ENCODE measurements around the gene RHOF.

DNA sequence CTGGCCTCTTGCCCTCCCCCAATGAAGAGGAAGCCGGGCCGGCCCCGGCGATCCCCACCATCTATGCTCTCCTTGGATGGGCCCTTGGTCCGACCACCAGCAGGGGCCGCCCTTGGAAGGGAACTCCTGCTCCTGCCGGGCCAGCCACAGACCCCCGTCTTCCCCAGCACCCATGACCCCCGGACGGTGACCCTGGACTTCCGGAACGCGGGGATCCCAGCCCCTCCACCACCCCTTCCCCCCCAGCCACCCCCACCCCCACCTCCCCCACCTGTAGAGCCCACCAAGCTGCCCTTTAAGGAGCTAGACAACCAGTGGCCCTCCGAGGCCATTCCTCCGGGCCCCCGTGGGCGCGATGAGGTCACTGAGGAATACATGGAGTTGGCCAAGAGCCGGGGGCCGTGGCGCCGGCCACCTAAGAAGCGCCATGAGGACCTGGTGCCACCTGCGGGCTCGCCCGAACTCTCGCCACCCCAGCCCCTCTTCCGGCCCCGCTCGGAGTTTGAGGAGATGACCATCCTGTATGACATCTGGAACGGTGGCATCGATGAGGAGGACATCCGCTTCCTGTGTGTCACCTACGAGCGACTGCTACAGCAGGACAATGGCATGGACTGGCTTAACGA, 29.7 kb upstream of the RHOF start:
- TF ChIP-seq CTCF (IDR thresholded peaks at IDR 0.05) (no peak), POLR2A (IDR thresholded peaks at IDR 0.05) (no peak), EP300 (IDR thresholded peaks at IDR 0.05) (no peak)

Data from tibial nerve (tissue), 4 donors.